ENCODE results near the gene DGKD. TPM values are rescaled to one million over a fixed set of nuclear protein-coding genes. Genes with fewer than 3 reads are reported as not detected.

DGKD gene
- total RNA-seq, 1 experiment from 2014 or later = 41.4 TPM

DNA sequence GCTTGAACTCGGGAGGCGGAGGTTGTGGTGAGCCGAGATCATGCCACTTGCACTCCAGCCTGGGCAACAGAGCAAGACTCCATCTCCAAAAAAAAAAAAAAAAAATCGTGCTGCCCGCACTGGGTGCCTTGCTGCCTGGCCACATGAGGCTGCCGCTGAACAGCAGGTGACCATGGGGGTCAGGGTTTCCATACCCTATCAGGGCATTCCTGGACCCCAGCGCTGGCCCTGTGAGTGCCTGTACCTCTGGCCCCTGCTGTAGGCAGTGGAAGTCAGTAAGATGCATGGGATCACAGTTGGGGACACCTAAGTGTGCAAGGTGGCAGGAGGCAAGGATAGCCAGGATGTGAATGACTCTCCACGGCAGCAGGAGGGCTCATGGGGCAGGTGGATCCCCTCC, 27.8 kb upstream of the DGKD start:
- POLR2A ChIA-PET = no interaction called here
- Mint-ChIP-seq H3K36me3 (no peaks in the 10 kb centered on the region), H3K9me3 (no peaks in the 10 kb centered on the region), H3K27ac (no peak overlapping the region), H3K4me1 (peaks cover 13% of the 10 kb centered on the region), H3K4me3 (no peak overlapping the region), H3K27me3 (ENCODE audit: low read depth) (peaks cover 46% of the 10 kb centered on the region)
- TF ChIP-seq SP1 (CRISPR knock-in tag; conservative IDR thresholded peaks at IDR 0.05) (no peak), KAT7 (CRISPR knock-in tag; IDR thresholded peaks at IDR 0.05; ENCODE audit: borderline replicate concordance) (no peak), CBFB (CRISPR knock-in tag; IDR thresholded peaks at IDR 0.05; ENCODE audit: low read depth) (no peak), CREB1 (CRISPR knock-in tag; IDR thresholded peaks at IDR 0.05) (no peak)
- TF ChIP-seq, protein P1, sequence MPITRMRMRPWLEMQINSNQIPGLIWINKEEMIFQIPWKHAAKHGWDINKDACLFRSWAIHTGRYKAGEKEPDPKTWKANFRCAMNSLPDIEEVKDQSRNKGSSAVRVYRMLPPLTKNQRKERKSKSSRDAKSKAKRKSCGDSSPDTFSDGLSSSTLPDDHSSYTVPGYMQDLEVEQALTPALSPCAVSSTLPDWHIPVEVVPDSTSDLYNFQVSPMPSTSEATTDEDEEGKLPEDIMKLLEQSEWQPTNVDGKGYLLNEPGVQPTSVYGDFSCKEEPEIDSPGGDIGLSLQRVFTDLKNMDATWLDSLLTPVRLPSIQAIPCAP (CRISPR knock-in tag; IDR thresholded peaks at IDR 0.05) = no peak
- TF ChIP-seq, protein P2, sequence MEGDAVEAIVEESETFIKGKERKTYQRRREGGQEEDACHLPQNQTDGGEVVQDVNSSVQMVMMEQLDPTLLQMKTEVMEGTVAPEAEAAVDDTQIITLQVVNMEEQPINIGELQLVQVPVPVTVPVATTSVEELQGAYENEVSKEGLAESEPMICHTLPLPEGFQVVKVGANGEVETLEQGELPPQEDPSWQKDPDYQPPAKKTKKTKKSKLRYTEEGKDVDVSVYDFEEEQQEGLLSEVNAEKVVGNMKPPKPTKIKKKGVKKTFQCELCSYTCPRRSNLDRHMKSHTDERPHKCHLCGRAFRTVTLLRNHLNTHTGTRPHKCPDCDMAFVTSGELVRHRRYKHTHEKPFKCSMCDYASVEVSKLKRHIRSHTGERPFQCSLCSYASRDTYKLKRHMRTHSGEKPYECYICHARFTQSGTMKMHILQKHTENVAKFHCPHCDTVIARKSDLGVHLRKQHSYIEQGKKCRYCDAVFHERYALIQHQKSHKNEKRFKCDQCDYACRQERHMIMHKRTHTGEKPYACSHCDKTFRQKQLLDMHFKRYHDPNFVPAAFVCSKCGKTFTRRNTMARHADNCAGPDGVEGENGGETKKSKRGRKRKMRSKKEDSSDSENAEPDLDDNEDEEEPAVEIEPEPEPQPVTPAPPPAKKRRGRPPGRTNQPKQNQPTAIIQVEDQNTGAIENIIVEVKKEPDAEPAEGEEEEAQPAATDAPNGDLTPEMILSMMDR (IDR thresholded peaks at IDR 0.05) = no peak
- ATAC-seq (no peak), DNase-seq (ENCODE audit: low spot score) (no peak)
- CTCF ChIA-PET = no interaction called here

DNA sequence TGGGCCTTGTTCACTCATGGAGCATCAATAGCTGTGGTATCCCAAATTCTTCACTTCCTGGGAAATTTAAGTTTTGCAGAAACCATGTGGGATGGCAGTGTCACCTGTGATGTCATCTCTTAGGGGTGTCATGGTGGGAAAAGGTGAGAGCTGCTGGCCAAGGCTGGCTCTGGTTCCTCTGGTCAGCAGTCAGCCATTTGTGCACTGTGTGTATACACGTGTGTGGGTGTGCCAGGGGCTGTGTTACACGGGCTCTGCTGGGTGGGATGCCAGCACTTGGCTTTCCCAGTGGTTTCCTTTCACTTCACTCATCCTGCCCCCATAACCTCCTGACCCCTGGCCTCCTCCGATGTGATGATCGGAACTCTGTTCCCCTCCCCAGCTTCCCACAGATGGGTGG, 25.4 kb upstream of the DGKD start:
- Mint-ChIP-seq H3K9me3 (no peaks in the 10 kb centered on the region), H3K4me3 (no peak overlapping the region), H3K27me3 (ENCODE audit: low read depth) (peaks cover 56% of the 10 kb centered on the region), H3K27ac (no peak overlapping the region), H3K36me3 (no peaks in the 10 kb centered on the region), H3K4me1 (peaks cover 13% of the 10 kb centered on the region)
- DNase-seq (ENCODE audit: low spot score) = no peak
- no peak for ATAC-seq
- CTCF ChIA-PET = interaction anchor here (0.8 to 3.3 kb wide), 2 partner anchors 25 to 26 kb away, joined by 3 to 13 read pairs; partner anchors contain the start of gene DGKD
- POLR2A ChIA-PET = no interaction called here
- TF ChIP-seq, protein P1 (CRISPR knock-in tag; IDR thresholded peaks at IDR 0.05) = no peak
- TF ChIP-seq TP53 (CRISPR knock-in tag; IDR thresholded peaks at IDR 0.05) = no peak
- TF ChIP-seq NFYB (CRISPR knock-in tag; conservative IDR thresholded peaks at IDR 0.05; ENCODE audit: low read depth) = no peak
- TF ChIP-seq RORB (CRISPR knock-in tag; IDR thresholded peaks at IDR 0.05) = no peak
- TF ChIP-seq ZNF423 (CRISPR knock-in tag; IDR thresholded peaks at IDR 0.05) = no peak
- TF ChIP-seq GABPB1 (CRISPR knock-in tag; IDR thresholded peaks at IDR 0.05) = no peak
- TF ChIP-seq, protein P3, sequence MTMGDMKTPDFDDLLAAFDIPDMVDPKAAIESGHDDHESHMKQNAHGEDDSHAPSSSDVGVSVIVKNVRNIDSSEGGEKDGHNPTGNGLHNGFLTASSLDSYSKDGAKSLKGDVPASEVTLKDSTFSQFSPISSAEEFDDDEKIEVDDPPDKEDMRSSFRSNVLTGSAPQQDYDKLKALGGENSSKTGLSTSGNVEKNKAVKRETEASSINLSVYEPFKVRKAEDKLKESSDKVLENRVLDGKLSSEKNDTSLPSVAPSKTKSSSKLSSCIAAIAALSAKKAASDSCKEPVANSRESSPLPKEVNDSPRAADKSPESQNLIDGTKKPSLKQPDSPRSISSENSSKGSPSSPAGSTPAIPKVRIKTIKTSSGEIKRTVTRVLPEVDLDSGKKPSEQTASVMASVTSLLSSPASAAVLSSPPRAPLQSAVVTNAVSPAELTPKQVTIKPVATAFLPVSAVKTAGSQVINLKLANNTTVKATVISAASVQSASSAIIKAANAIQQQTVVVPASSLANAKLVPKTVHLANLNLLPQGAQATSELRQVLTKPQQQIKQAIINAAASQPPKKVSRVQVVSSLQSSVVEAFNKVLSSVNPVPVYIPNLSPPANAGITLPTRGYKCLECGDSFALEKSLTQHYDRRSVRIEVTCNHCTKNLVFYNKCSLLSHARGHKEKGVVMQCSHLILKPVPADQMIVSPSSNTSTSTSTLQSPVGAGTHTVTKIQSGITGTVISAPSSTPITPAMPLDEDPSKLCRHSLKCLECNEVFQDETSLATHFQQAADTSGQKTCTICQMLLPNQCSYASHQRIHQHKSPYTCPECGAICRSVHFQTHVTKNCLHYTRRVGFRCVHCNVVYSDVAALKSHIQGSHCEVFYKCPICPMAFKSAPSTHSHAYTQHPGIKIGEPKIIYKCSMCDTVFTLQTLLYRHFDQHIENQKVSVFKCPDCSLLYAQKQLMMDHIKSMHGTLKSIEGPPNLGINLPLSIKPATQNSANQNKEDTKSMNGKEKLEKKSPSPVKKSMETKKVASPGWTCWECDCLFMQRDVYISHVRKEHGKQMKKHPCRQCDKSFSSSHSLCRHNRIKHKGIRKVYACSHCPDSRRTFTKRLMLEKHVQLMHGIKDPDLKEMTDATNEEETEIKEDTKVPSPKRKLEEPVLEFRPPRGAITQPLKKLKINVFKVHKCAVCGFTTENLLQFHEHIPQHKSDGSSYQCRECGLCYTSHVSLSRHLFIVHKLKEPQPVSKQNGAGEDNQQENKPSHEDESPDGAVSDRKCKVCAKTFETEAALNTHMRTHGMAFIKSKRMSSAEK (CRISPR knock-in tag; IDR thresholded peaks at IDR 0.05; ENCODE audit: borderline replicate concordance) = no peak
- no peak for TF ChIP-seq FOXP1 (CRISPR knock-in tag; IDR thresholded peaks at IDR 0.05; ENCODE audit: borderline replicate concordance)
- TF ChIP-seq, protein P4, sequence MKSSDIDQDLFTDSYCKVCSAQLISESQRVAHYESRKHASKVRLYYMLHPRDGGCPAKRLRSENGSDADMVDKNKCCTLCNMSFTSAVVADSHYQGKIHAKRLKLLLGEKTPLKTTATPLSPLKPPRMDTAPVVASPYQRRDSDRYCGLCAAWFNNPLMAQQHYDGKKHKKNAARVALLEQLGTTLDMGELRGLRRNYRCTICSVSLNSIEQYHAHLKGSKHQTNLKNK (CRISPR knock-in tag; IDR thresholded peaks at IDR 0.05) = no peak
- TF ChIP-seq NFE2L1 (CRISPR knock-in tag; IDR thresholded peaks at IDR 0.05) = no peak
- TF ChIP-seq, protein P5, sequence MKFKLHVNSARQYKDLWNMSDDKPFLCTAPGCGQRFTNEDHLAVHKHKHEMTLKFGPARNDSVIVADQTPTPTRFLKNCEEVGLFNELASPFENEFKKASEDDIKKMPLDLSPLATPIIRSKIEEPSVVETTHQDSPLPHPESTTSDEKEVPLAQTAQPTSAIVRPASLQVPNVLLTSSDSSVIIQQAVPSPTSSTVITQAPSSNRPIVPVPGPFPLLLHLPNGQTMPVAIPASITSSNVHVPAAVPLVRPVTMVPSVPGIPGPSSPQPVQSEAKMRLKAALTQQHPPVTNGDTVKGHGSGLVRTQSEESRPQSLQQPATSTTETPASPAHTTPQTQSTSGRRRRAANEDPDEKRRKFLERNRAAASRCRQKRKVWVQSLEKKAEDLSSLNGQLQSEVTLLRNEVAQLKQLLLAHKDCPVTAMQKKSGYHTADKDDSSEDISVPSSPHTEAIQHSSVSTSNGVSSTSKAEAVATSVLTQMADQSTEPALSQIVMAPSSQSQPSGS (CRISPR knock-in tag; IDR thresholded peaks at IDR 0.05; ENCODE audit: borderline replicate concordance, low read depth) = no peak
- TF ChIP-seq IRF2 (CRISPR knock-in tag; IDR thresholded peaks at IDR 0.05; ENCODE audit: borderline replicate concordance, low read depth) = no peak
- TF ChIP-seq, protein P6, sequence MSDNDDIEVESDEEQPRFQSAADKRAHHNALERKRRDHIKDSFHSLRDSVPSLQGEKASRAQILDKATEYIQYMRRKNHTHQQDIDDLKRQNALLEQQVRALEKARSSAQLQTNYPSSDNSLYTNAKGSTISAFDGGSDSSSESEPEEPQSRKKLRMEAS (CRISPR knock-in tag; IDR thresholded peaks at IDR 0.05) = no peak
- no peak for TF ChIP-seq ZNF416 (CRISPR knock-in tag; IDR thresholded peaks at IDR 0.05)
- TF ChIP-seq, protein P7, sequence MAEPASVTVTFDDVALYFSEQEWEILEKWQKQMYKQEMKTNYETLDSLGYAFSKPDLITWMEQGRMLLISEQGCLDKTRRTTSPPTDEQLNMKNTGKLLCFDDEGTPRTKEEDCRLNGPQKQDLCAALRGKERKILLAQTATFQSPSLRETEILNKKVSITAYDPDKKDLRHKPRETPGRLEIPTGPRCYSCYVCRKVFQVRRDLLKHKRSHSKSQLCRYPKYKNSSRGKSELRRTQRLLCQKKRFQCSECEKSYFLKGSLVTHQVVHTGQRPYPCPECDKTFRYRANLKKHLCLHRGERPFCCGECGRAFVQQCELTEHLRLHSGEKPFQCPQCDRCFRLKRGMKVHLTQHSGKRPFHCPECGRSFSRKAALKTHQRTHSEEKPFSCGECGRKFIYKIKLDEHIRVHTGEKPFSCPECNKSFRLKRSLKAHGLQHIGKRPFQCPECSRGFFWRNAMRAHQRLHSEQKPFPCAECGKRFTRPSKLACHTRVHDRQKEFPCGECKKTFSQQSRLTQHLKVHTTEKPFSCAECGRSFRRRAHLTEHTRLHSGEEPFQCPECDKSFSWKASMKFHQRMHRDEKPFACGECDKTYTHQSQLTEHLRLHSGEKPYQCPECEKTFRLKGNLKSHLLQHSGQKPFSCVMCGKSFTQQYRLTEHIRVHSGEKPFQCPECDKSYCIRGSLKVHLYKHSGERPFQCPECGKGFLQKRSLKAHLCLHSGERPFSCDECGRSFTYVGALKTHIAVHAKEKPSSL (CRISPR knock-in tag; conservative IDR thresholded peaks at IDR 0.05) = no peak
- TF ChIP-seq, protein P8, sequence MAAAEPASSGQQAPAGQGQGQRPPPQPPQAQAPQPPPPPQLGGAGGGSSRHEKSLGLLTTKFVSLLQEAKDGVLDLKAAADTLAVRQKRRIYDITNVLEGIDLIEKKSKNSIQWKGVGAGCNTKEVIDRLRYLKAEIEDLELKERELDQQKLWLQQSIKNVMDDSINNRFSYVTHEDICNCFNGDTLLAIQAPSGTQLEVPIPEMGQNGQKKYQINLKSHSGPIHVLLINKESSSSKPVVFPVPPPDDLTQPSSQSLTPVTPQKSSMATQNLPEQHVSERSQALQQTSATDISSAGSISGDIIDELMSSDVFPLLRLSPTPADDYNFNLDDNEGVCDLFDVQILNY (CRISPR knock-in tag; IDR thresholded peaks at IDR 0.05) = no peak
